HEK293T (cell line): ENCODE data around the gene RNF44.

Experiments
- ARNT ChIP-seq: fragments of 450-650 bp; IDR thresholded peaks from 2 replicates; pipeline ENCODE4 v1.6.1; 2017; ENCODE audit warnings: mild to moderate bottlenecking
- BHLHE40 ChIP-seq: fragments of 450-650 bp; IDR thresholded peaks from 2 replicates; pipeline ENCODE4 v1.6.1; 2016; ENCODE audit warnings: mild to moderate bottlenecking, moderate library complexity, borderline replicate concordance
- CTBP1 ChIP-seq: fragments of 450-650 bp; IDR thresholded peaks from 2 replicates; pipeline ENCODE4 v1.6.1; 2016; ENCODE audit warnings: borderline replicate concordance
- ELF4 ChIP-seq: fragments of 450-650 bp; IDR thresholded peaks from 2 replicates; pipeline ENCODE4 v1.6.1; 2017; ENCODE audit warnings: antibody characterized with exemption
- L3MBTL2 ChIP-seq: fragments of 450-650 bp; conservative IDR thresholded peaks from 2 replicates; pipeline ENCODE4 v1.6.1; 2016; ENCODE audit warnings: mild to moderate bottlenecking
- LEF1 ChIP-seq: fragments of 450-650 bp; IDR thresholded peaks from 2 replicates; pipeline ENCODE4 v1.6.1; 2017; ENCODE audit warnings: mild to moderate bottlenecking, borderline replicate concordance
- NFRKB ChIP-seq: fragments of 450-650 bp; IDR thresholded peaks from 2 replicates; pipeline ENCODE4 v1.6.1; 2016; ENCODE audit warnings: mild to moderate bottlenecking, moderate library complexity
- SP1 ChIP-seq: fragments of 450-650 bp; IDR thresholded peaks from 2 replicates; pipeline ENCODE4 v1.6.1; 2017
- SUZ12 ChIP-seq: fragments of 450-650 bp; IDR thresholded peaks from 2 replicates; pipeline ENCODE4 v1.6.1; 2016; ENCODE audit warnings: mild to moderate bottlenecking
- TARDBP ChIP-seq: fragments of 450-650 bp; IDR thresholded peaks from 2 replicates; pipeline ENCODE4 v1.6.1; 2016
- ZNF384 ChIP-seq: fragments of 450-650 bp; IDR thresholded peaks from 2 replicates; pipeline ENCODE4 v1.6.1; 2016
- TF ChIP-seq, protein P1 (sequence below): fragments of 450-650 bp; IDR thresholded peaks from 2 replicates; pipeline ENCODE4 v1.6.1; 2016

DNA sequence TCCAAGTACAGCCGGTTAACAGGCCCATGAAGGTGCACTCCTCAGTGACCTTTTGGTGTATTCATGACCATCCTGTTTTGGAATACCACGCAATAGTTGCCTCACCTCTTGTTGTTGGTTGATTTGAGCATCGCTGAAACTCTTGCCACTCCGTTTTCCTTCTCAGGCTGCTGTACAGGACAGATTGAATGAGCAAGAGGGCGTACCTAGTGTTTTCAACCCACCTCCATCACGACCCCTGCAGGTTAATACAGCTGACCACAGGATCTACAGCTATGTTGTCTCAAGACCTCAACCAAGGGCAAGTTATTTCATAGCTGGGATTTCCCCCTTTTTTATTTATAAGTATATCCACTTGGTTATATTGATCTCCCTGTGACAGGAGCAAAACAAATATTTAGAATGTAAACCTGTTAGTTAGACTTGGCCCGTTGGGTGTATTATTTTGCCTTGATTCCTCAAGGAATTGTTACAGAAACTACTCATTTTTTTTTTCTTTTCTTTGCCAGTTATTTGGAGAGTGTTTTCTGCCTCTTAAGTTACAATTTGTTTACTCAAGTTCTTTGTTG is 50.9 kb downstream of the RNF44 start:
- TF ChIP-seq ZNF384: no peak
- no peak for TF ChIP-seq TARDBP
- no peak for TF ChIP-seq LEF1
- TF ChIP-seq SUZ12: no peak
- TF ChIP-seq NFRKB: no peak
- no peak for TF ChIP-seq BHLHE40
- no peak for TF ChIP-seq ELF4
- TF ChIP-seq, protein P1, sequence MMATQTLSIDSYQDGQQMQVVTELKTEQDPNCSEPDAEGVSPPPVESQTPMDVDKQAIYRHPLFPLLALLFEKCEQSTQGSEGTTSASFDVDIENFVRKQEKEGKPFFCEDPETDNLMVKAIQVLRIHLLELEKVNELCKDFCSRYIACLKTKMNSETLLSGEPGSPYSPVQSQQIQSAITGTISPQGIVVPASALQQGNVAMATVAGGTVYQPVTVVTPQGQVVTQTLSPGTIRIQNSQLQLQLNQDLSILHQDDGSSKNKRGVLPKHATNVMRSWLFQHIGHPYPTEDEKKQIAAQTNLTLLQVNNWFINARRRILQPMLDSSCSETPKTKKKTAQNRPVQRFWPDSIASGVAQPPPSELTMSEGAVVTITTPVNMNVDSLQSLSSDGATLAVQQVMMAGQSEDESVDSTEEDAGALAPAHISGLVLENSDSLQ: no peak
- TF ChIP-seq SP1: no peak
- TF ChIP-seq CTBP1: no peak
- no peak for TF ChIP-seq ARNT
- no peak for TF ChIP-seq L3MBTL2
